Activated CD8-positive, alpha-beta memory T cell treated with anti-CD3 and anti-CD28 coated beads, Interleukin-2, amount 50 U/mL, for 48 hours (primary cell): Measurements from ENCODE around the gene RFLNA.
"Not testable (repeated sequence)": the region's sequence is repeated elsewhere in the genome, so short reads cannot be mapped to it uniquely, and the experiment has no call there.

Experiments used
- DNase-seq: peaks from one replicate; pipeline ENCODE4 v3.0.0-alpha.2; 2020

RFLNA gene

DNA sequence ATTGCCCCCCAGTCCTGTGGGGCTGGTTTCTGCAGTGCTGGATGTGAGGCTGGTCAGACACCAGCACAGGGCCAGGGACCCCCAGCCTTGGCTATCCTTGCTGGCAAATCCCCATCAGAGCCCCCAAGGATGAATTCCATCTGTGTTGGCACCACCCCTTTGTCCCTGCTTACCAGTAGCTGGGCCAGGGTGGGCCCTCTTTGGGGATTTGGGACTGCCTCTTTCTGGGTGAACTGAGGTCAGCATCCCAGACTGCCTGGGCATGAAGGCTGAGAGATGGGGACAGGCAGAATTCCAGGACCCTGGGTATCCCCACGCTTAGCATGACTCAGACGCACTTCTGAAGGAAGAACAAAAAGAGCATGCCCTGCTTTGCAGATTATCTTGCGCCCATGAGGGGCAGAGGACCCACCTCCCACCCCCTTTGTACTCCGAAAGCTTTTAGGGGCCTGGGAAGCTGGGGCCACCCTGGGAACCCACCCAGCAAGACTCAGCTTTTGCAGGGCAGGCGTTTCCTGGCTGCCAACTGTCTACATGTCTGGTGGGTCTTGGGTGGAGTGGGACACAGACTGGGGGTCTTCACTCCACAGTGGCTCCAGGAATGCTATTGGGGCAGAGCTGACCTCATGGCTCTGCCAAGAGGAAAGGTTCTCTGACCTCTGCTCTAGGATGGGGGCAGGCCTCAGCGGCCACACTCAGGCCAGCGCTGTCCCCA, 26.8 kb downstream of the RFLNA start:
- no peak for DNase-seq

- no peak for DNase-seq
These were observed 27.5 kb downstream of the RFLNA start for GRCh38 chr12:124322271-124322998.

DNA sequence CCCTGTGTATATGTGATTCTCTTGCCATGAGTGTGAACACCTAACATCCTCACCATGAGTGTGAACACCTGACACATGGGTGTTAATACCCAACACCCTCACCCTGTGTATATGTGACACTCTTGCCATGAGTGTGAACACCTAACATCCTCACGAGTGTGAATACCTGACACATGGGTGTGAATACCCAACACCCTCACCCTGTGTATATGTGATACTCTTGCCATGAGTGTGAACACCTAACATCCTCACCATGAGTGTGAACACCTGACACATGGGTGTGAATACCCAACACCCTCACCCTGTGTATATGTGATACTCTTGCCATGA, 28.1 kb downstream of the RFLNA start:
- DNase-seq = not testable (repeated sequence)

DNA sequence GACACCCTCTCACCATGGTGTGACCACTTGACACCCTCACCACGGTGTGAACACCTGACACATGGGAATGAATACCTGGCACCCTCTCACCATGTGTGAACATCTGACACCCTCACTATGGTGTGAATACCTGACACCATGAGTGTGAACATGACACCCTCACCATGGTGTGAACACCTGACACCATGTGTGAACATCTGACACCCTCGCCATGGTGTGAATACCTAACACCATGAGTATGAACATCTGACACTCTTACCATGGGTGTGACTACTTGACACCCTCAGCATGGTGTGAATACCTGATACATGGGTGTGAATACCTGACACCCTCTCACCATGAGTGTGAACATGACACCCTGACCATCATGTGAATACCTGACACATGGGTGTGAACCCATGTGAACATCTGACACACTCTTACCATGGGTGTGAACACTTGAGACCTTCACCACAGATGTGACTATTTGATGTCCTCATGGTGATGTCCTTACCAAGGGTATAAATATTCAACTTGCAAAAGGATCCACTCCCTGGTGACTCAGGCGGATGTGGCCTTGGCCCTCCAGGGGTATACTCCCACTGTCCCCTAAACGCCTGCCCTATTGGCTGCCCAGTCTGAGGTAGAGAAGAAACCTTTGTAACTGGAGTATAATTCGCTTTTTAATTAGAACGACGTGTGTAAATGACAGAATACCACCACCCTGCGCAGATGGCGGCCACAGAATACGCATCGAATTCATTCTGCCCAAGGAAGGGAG, 29.1 kb downstream of the RFLNA start:
- DNase-seq = no peak

- DNase-seq = no peak
These were observed 30.2 kb downstream of the RFLNA start for GRCh38 chr12:124324803-124325705.

- no peak for DNase-seq
These were observed 31.2 kb downstream of the RFLNA start for GRCh38 chr12:124326104-124326503.

GRCh38 chr12:124326871-124327270, 32.0 kb downstream of the RFLNA start:
- no peak for DNase-seq

DNA sequence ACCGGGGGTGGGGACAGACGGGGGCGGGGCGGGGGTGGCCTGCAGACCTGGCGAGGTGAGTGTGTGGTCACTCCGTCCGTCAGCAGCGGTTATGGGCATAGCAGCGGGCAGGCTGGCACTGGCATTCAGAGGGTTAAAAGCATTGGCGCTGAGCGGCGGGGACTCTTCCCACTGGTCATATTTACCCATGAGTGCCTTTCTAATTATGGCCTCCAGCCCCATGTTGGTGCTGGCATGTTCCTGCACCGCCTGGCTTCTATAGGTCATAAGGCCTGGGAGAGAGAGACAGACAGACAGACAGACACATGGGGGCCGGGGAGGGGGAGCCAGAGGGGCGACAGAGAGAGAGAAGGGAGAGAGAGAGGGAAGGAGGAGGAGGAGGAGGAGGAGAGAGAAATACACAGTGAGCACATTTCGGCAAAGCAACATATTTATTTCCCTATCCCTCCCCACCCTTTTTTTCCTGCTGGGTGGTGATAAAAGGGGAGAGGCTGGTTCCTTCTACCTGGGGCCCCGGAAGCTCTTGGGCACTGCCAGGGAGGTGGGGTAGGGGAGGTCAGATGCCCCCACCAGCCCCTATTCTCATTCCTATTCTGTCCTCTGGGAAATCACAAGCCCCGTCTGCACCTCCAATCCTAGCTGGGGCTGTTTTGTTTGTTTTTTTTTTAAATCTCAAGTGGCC, 32.6 kb downstream of the RFLNA start:
- DNase-seq = no peak

DNA sequence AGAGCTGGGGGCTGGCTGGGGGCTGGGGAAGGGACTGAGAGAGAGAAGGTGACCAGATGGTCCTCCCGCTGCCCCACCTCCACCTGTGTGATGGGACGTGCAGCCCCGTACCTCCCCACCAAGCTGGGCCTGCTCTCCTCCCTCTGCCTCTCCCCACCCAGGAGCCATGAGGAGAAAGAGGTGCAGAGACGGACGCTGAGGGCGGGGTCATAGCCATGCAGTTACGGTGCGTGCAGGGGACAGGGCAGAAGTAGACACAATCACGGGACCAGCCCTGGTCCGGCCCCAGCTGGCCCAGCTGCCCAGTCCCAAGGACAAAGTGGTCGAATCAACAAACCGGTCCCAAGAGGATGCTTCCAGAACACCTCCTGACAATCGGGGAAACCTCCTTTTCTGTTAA, 33.2 kb downstream of the RFLNA start:
- DNase-seq = no peak

DNA sequence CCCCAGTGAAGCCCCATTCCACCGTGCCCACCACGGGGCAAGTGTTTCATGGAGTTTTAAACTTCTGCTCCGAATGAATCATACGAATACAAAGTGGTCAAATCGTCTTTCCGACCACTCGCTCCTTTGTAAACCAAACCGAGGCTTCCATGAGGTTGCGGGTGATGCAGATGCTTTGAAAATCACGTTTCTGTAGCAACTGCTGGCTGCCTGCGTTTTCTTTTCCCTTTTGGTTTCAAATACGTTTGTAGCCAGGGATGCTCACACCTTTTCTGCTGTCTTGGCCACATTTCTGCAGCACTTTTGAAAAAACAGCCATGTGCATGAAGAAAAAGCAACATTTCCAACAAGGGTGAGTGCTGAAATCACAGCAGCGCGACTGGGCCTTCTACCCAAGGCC, 33.7 kb downstream of the RFLNA start:
- no peak for DNase-seq

DNA sequence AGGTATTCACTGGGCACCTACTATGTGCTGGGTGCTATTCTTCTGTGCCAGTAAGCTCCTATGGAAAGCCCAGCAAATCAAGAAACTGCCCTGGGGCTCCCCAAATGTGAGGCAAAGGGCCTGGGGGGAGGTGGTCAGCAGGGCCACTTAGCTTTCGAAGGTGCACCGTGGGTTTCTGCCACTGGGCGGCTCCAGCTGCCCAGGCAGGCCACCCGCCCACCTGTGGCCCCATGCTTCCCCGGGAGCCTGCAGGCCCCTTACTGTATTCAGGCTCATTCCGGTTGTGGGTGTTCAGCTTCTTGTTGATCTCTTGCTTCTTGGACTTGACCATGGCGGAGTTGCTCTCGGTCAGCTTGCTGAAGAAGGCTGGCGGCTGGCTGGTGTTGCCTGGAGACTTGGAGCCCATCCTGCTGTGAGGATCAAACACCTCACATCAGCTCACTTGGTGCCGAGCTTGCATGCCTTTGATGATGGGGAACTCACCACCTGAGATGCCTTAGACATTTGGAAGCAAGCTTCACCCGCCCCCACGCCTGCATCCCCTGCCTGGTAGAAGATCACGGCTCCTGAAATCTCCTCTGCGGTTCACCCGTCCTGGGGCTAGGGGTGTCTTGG, 37.3 kb downstream of the RFLNA start:
- no peak for DNase-seq

GRCh38 chr12:124332900-124333299, 38.0 kb downstream of the RFLNA start:
- no peak for DNase-seq

DNA sequence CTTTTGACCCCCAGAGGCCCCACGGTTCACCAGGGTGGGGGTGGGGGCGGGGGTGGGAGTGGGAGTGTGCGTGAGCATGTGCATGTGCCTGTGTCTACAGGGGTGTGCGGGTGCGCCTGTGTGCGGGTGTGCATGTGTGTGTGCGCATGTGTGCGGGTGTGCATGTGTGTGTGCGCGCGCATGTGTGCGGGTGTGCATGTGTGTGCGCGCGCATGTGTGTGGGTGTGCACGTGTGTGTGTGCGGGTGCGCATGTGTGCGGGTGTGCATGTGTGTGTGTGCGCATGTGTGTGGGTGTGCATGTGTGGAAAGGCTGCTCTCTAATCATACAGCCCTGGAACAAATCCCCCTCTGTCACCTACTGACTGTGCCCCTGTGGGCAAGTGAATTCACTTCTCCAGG, 38.8 kb downstream of the RFLNA start:
- no peak for DNase-seq

- DNase-seq = no peak
These were observed 39.4 kb downstream of the RFLNA start for GRCh38 chr12:124334266-124334665.

- DNase-seq = no peak
These were observed 40.1 kb downstream of the RFLNA start for GRCh38 chr12:124334976-124335375.

- no peak for DNase-seq
These were observed 40.7 kb downstream of the RFLNA start for GRCh38 chr12:124335426-124336183.

DNA sequence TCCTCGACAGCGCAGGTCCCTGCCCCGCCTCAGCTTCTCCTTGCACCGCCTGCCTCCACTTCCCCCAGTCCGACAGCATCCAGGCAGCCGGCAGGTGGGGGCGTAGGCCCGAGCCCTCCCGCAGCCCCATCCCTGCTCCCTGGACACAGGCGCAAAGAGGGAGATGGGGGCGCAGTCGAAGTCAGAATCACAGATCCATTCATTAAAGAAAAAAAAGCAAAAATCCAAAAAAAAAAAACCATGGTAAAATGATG, 41.2 kb downstream of the RFLNA start:
- no peak for DNase-seq

DNA sequence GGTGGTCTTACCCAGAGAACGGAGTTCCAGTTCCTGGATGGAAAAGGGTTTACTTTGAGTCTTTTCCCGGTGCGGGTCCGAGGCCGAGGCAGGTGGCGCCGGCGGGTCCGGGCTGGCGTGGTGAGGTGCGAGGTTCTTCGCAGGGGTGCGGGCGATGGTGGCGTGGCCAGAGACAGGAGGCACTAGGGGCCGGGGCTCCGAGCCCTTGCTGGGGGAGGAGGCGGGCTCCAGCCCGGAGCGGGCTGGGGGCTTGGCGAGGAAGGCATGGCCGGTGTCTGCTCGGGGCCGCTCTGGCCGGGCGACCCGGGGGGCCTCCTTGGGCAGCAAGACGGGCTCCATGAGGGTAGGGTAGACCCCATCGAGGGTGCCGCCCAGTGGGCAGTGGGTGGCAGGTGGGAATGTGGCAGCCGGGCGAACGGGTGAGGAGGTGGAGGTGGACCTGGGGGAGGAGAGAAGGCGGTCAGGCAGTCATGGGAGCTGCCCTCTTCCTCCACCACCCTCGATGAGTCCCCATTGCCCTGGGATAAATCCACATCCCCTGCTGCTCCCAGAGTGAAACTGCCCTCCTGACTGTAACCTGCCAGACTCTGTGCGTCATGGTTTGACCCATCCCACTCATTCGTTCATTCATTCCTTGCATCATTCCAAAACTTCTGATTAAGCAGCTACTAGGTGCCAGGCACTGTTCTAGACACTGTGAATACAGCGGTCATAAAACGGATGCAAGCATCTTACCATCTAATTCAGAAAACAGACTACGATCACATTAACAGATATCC, 42.0 kb downstream of the RFLNA start:
- DNase-seq = no peak

GRCh38 chr12:124337622-124338021, 42.7 kb downstream of the RFLNA start:
- DNase-seq = no peak

DNA sequence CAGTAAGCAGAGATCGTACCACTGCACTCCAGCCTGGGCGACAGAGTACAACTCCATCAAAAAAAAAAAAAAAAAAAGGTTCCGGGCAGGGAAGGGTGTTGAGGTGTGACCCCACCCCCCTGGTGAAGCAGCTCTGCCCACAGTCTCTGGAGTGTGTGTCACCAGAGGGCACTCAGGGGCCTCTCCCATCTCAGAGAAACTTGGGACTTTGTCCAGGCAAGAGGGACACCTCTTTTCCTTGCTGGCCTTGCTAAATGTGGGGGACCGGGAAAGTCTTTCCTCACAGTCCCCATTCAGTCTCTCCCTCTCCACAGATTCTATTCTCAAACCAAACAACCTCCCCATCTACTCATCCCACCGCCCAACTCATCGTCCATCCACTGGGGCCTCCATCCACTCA, 43.6 kb downstream of the RFLNA start:
- DNase-seq = no peak
